K562 treated with DMSO at 1 percent for 24 hours (cell line): Measurements from ENCODE around the gene KRTAP5-10. TPM values are rescaled to one million over a fixed set of nuclear protein-coding genes. Genes with fewer than 3 reads are reported as not detected.

Experiments used
- total RNA-seq: library from RNA; unstranded; fragments of 300-600 nt; gene quantifications from 2 replicates; pipeline ENCODE4 v1.2.3, GENCODE V29; 2022; ENCODE audit warnings: low read depth; ENCODE audit not compliant: insufficient read depth

The KRTAP5-10 gene, protein sequence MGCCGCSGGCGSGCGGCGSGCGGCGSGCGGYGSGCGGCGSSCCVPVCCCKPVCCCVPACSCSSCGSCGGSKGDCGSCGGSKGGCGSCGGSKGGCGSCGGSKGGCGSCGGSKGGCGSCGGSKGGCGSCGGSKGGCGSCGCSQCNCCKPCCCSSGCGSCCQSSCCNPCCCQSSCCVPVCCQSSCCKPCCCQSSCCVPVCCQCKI
- not detected in 2 replicates for total RNA-seq

DNA sequence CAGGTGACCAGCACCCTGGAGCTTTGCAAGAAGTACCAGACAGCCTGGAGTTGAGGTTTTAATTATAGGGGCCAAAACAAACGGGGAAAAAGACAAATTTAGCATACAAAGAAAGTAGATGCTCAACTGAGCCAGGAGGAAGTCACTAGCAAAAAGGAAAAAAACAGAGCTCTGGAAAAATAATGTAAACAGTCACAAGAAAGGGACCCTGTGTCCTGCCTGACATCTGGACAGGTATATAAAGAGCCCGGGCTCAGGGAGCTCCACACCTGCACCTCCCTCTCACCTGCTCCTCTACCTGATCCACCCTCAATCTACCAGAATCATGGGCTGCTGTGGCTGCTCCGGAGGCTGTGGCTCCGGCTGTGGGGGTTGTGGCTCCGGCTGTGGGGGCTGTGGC lies at the start of gene KRTAP5-10:
TSS of gene KRTAP5-10 (plus strand) at position 301 of the 400 bp plus-strand sequence. CDS start at position 326, 25 bp downstream.

DNA sequence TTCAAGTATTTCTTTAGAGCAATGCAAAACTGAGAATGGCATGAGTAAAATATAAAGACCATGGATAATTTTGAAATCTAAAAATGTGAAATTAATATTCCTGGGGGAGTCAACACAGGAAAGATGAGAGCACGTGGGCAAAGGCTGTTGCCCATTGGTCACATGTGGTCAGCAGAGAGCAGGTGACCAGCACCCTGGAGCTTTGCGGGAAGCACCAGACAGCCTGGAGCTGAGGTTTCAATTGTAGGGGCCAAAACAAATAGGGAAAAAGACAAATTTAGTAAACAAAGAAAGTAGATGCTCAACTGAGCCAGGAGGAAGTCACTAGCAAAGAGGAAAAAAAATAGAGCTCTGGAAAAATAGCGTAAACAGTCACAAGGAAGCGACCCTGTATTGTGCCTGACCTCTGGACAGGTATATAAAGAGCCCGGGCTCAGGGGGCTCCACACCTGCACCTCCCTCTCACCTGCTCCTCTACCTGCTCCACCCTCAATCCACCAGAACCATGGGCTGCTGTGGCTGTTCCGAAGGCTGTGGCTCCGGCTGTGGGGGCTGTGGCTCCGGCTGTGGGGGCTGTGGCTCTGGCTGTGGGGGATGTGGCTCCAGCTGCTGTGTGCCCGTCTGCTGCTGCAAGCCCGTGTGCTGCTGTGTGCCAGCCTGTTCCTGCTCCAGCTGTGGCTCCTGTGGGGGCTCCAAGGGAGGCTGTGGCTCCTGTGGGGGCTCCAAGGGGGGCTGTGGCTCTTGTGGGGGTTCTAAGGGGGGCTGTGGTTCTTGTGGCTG lies 38.4 kb upstream of the KRTAP5-10 start, which contains the start of gene KRTAP5-7:
TSS of gene KRTAP5-7 (plus strand) at position 472 of the 780 bp plus-strand sequence. CDS start at position 506, 34 bp downstream.

DNA sequence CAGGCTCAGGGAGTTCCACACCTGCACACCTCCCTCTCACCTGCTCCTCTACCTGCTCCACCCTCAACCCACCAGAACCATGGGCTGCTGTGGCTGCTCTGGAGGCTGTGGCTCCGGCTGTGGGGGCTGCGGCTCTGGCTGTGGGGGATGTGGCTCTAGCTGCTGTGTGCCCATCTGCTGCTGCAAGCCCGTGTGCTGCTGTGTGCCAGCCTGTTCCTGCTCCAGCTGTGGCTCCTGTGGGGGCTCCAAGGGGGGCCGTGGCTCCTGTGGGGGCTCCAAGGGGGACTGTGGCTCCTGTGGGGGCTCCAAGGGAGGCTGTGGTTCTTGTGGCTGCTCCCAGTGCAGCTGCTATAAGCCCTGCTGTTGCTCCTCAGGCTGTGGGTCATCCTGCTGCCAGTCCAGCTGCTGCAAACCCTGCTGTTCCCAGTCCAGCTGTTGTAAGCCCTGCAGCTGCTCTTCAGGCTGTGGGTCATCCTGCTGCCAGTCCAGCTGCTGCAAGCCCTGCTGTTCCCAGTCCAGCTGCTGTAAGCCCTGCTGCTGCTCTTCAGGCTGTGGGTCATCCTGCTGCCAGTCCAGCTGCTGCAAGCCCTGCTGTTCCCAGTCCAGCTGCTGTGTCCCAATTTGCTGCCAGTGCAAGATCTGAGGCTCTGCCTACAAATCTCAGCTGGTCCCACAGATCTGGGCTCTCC lies 27.2 kb upstream of the KRTAP5-10 start, which contains the start of gene KRTAP5-8:
TSS of gene KRTAP5-8 (plus strand) at position 49 of the 689 bp plus-strand sequence. CDS start at position 80, 31 bp downstream.

DNA sequence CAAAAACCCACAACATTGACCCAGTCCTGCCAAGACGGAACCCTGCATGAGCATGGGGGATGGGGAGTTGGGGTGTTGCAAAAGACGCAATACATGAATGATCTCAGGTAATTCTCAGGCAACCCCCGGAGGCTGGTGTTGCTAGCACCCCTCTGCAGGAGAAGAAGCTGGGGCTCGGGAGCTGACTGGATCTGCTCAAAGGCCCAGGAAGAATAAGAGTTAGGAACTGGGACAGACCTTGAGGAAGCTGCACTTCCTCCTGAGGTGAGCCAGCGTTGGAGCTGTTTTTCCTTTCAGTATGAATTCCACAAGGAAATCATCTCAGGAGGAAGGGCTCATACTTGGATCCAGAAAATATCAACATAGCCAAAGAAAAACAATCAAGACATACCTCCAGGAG lies 17.2 kb upstream of the KRTAP5-10 start, which contains the start of gene KRTAP5-9:
TSS of gene KRTAP5-9 (plus strand) at position 301 of the 400 bp plus-strand sequence. CDS start 238 bp downstream, outside the sequence.

DNA sequence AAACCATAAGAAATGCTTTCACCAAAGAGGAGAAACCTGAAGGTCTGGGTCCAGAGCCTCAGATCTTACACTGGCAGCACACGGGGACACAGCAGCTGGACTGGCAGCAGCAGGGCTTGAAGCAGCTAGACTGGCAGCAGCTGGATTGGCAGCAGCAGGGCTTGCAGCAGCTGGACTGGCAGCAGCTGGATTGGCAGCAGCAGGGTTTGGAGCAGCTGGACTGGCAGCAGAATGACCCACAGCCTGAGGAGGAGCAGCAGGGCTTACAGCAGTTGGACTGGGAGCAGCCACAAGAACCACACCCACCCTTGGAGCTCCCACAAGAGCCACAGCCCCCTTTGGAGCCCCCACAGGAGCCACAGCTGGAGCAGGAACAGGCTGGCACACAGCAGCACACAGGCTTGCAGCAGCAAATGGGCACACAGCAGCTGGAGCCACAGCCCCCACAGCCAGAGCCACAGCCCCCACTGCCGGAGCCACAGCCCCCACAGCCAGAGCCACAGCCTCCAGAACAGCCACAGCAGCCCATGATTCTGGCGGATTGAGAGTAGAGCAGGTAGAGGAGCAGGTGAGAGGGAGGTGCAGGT lies 17.0 kb downstream of the KRTAP5-10 start, which contains the start of gene KRTAP5-11:
TSS of gene KRTAP5-11 (minus strand) at position 567 of the 587 bp plus-strand sequence. CDS start at position 529, 38 bp downstream.

Other genes starting within 250 kb of the KRTAP5-10 start
- 88.1 and 91.2 TPM in 2 replicates for gene DHCR7, start 117.2 kb upstream of the KRTAP5-10 start, total RNA-seq
- gene NADSYN1, start 112.4 kb upstream of the KRTAP5-10 start, total RNA-seq: 63.1 and 75.3 TPM in 2 replicates
- gene KRTAP5-7, start 38.3 kb upstream of the KRTAP5-10 start, total RNA-seq: not detected in 2 replicates
- gene KRTAP5-8, start 27.5 kb upstream of the KRTAP5-10 start, total RNA-seq: not detected in 2 replicates
- 0.28 TPM in 1 of 2 replicates, not detected in the other for gene KRTAP5-9, start 17.1 kb upstream of the KRTAP5-10 start, total RNA-seq
- not detected in 2 replicates for gene KRTAP5-11, start 17.3 kb downstream of the KRTAP5-10 start, total RNA-seq